HG03175 (cell line): ENCODE measurements around the gene LARP4B.

Experiments used
- ATAC-seq: cut with Tn5 transposase; IDR thresholded peaks from one replicate; pipeline ENCODE4 v1.9.1; 2021; ENCODE audit warnings: mild to moderate bottlenecking, moderate library complexity; ENCODE audit not compliant: unreplicated experiment

Gene LARP4B

GRCh38 chr10:790821-791551, 140.5 kb downstream of the LARP4B start:
- no peak for ATAC-seq

- no peak for ATAC-seq
Measured at GRCh38 chr10:789831-790701, 141.4 kb downstream of the LARP4B start.

GRCh38 chr10:788796-789748, 142.4 kb downstream of the LARP4B start:
- ATAC-seq, result no peak

- ATAC-seq, result no peak
Measured at GRCh38 chr10:787933-788651, 143.4 kb downstream of the LARP4B start.

GRCh38 chr10:786633-787474, 144.7 kb downstream of the LARP4B start:
- ATAC-seq, result no peak

- no peak for ATAC-seq
Measured at GRCh38 chr10:785861-786214, 145.7 kb downstream of the LARP4B start.

- ATAC-seq, result no peak
Measured at GRCh38 chr10:785089-785860, 146.2 kb downstream of the LARP4B start.

- no peak for ATAC-seq
Measured at GRCh38 chr10:784403-785088, 147.0 kb downstream of the LARP4B start.

GRCh38 chr10:782751-783648, 148.5 kb downstream of the LARP4B start:
- ATAC-seq, result no peak

GRCh38 chr10:780536-781524, 150.7 kb downstream of the LARP4B start:
- ATAC-seq, result no peak

- ATAC-seq, result no peak
Measured at GRCh38 chr10:778626-779330, 152.7 kb downstream of the LARP4B start.

GRCh38 chr10:777913-778479, 153.5 kb downstream of the LARP4B start:
- no peak for ATAC-seq

- no peak for ATAC-seq
Measured at GRCh38 chr10:776772-777171, 154.7 kb downstream of the LARP4B start.

GRCh38 chr10:775245-776075, 156.0 kb downstream of the LARP4B start:
- no peak for ATAC-seq
